Gastroesophageal sphincter (tissue), 4 donors: ENCODE measurements around the gene TRAF6. TPM values are rescaled to one million over a fixed set of nuclear protein-coding genes. Genes with fewer than 3 reads are reported as not detected.

Experiments used
- ATAC-seq: fragments of 150-250 bp; one replicate; pipeline ENCODE4 v1.9.1; 2016; ENCODE audit warnings: mild to moderate bottlenecking, moderate library complexity
- H3K27ac ChIP-seq, 4 donors: fragments of 200-600 bp; sonication (generic) in 3 of 4; 1 replicate in 3 of 4; 2 replicates in 1 of 4; pipeline ENCODE4 v1.5.1; 2016 to 2019
- H3K27me3 ChIP-seq: fragments of 200-600 bp; sonication (generic); one replicate; pipeline ENCODE4 v1.5.1; 2019
- H3K36me3 ChIP-seq, 2 donors: fragments of 200-600 bp; sonication (generic); one replicate each; pipeline ENCODE4 v1.5.1; 2019; ENCODE audit warnings: control low read depth in 1 of 2
- H3K4me1 ChIP-seq, 3 donors: fragments of 200-600 bp; sonication (generic); 1 replicate in 2 of 3; 2 replicates in 1 of 3; pipeline ENCODE4 v1.5.1; 2016 to 2019; ENCODE audit warnings: control low read depth in 2 of 3
- H3K4me3 ChIP-seq, 2 donors: fragments of 200-600 bp; sonication (generic); one replicate each; pipeline ENCODE4 v1.5.1; 2019; ENCODE audit warnings: mild to moderate bottlenecking in 1 of 2, moderate library complexity in 1 of 2
- H3K9me3 ChIP-seq, 3 donors: fragments of 200-600 bp; sonication (generic); one replicate each; pipeline ENCODE4 v1.5.1; 2017 to 2019; ENCODE audit warnings: control low read depth in 2 of 3
- CTCF ChIP-seq, 4 experiments: fragments of 200-600 bp in 2 of 4; fragments of 450-650 bp in 2 of 4; sonication (generic) in 1 of 4; IDR thresholded peaks; one replicate each; pipeline ENCODE4 v1.5.1; 2017 to 2019; ENCODE audit warnings: antibody characterized with exemption in 4 of 4, mild to moderate bottlenecking in 2 of 4, moderate library complexity in 2 of 4
- EP300 ChIP-seq: sonication (generic); formaldehyde crosslinking; IDR thresholded peaks from one replicate; pipeline ENCODE4 v1.6.1; 2017; ENCODE audit warnings: antibody characterized with exemption, mild to moderate bottlenecking
- POLR2A ChIP-seq, 2 donors: fragments of 450-650 bp; IDR thresholded peaks; one replicate each; pipeline ENCODE4 v1.6.1; 2017; ENCODE audit warnings: antibody characterized with exemption in 2 of 2, mild to moderate bottlenecking in 2 of 2, moderate library complexity in 1 of 2
- POLR2AphosphoS5 ChIP-seq: sonication (generic); formaldehyde crosslinking; IDR thresholded peaks from one replicate; pipeline ENCODE4 v1.6.1; 2017; ENCODE audit warnings: antibody characterized with exemption
- WGBS, 2 donors: methylation state at CpG; one replicate each; pipeline ENCODE4 v1.1.5; 2018; ENCODE audit warnings: low coverage in 1 of 2; 5-methylcytosine and 5-hydroxymethylcytosine counted together
- total RNA-seq, 4 donors: library from RNA; depleted of rRNA; stranded (reverse); fragments of >200 nt; gene quantifications; one replicate each; pipeline ENCODE4 v1.1.0, GENCODE V29; 2016

The TRAF6 gene
- total RNA-seq, 4 donors from 2014 or later: 13.5 to 17.0 (median 16.1) TPM

GRCh38 chr11:36460220-36460619 lies 49.9 kb downstream of the TRAF6 start:
- H3K27me3 ChIP-seq: peaks cover 4% of the 10 kb centered on the region
- TF ChIP-seq CTCF (IDR thresholded peaks at IDR 0.05) (no peak), POLR2A (IDR thresholded peaks at IDR 0.05) (no peak), EP300 (no peak), POLR2AphosphoS5 (no peak)
- WGBS, 2 donors: 78 to 85% methylated on average over 8 to 10 of the region's 10 CpGs
- H3K9me3 ChIP-seq: no peaks in the 10 kb centered on the region
- H3K36me3 ChIP-seq: no peaks in the 10 kb centered on the region
- ATAC-seq: no peak
- H3K4me1 ChIP-seq: peaks cover 0 to 18% (median 9%) of the 10 kb centered on the region in 3 donors
- H3K4me3 ChIP-seq: no peak overlapping the region
- no peak overlapping the region for H3K27ac ChIP-seq

GRCh38 chr11:36459046-36459445 lies 51.0 kb downstream of the TRAF6 start:
- no peak overlapping the region for H3K27ac ChIP-seq
- H3K36me3 ChIP-seq: no peaks in the 10 kb centered on the region
- ATAC-seq: no peak
- whole genome bisulfite sequencing, 2 donors: 91% methylated on average over 2 of the region's 7 CpGs; no CpG with 5 or more reads in 1 of the 2 donors
- H3K4me3 ChIP-seq: no peak overlapping the region
- H3K27me3 ChIP-seq: peaks cover 4% of the 10 kb centered on the region
- peaks cover 0 to 23% (median 9%) of the 10 kb centered on the region in 3 donors for H3K4me1 ChIP-seq
- H3K9me3 ChIP-seq: no peaks in the 10 kb centered on the region
- TF ChIP-seq EP300: no peak
- no peak for TF ChIP-seq CTCF (IDR thresholded peaks at IDR 0.05)
- TF ChIP-seq POLR2A (IDR thresholded peaks at IDR 0.05): no peak

- 70 to 72% methylated on average over 7 to 8 of the region's 8 CpGs for WGBS, 2 donors
- no peak for ATAC-seq
- peaks cover 4% of the 10 kb centered on the region for H3K27me3 ChIP-seq
Measured at GRCh38 chr11:36458129-36458915, 51.8 kb downstream of the TRAF6 start.

GRCh38 chr11:36456156-36456555 lies 53.9 kb downstream of the TRAF6 start:
- Histone ChIP-seq H3K27ac (peak overlapping the region in 3 of 4 donors; percentile 55 to 73 (median 72)), H3K4me1 (peaks cover 0 to 33% (median 9%) of the 10 kb centered on the region in 3 donors), H3K36me3 (no peaks in the 10 kb centered on the region), H3K9me3 (no peaks in the 10 kb centered on the region), H3K4me3 (no peak overlapping the region), H3K27me3 (no peaks in the 10 kb centered on the region)
- 53 to 60% methylated on average over 1 to 6 of the region's 6 CpGs for WGBS, 2 donors
- TF ChIP-seq POLR2AphosphoS5: no peak
- no peak for TF ChIP-seq CTCF (IDR thresholded peaks at IDR 0.05)
- no peak for TF ChIP-seq POLR2A (IDR thresholded peaks at IDR 0.05)
- no peak for TF ChIP-seq EP300
- no peak for ATAC-seq

More at GRCh38 chr11:36458129-36458915, 51.8 kb downstream of the TRAF6 start:
- Histone ChIP-seq H3K9me3 (no peaks in the 10 kb centered on the region), H3K27ac (no peak overlapping the region), H3K4me1 (peaks cover 0 to 24% (median 9%) of the 10 kb centered on the region in 3 donors), H3K4me3 (no peak overlapping the region), H3K36me3 (no peaks in the 10 kb centered on the region)
- TF ChIP-seq CTCF (IDR thresholded peaks at IDR 0.05) (no peak), POLR2A (IDR thresholded peaks at IDR 0.05) (no peak), POLR2AphosphoS5 (no peak), EP300 (no peak)

- no peaks in the 10 kb centered on the region for H3K9me3 ChIP-seq
- TF ChIP-seq POLR2A (IDR thresholded peaks at IDR 0.05): no peak
- no peak for TF ChIP-seq CTCF (IDR thresholded peaks at IDR 0.05)
- TF ChIP-seq EP300: no peak
- peak; percentile 22 for TF ChIP-seq POLR2AphosphoS5
- no peak overlapping the region for H3K4me3 ChIP-seq
- peak overlapping the region in 3 of 4 donors; percentile 55 to 74 (median 73) for H3K27ac ChIP-seq
- H3K4me1 ChIP-seq: peaks cover 0 to 37% (median 9%) of the 10 kb centered on the region in 3 donors
- no peaks in the 10 kb centered on the region for H3K27me3 ChIP-seq
- ATAC-seq: peak; percentile 93
- WGBS, 2 donors: 36 to 60% methylated on average over 2 to 4 of the region's 11 CpGs
- no peaks in the 10 kb centered on the region for H3K36me3 ChIP-seq
Measured at GRCh38 chr11:36455658-36456111, 54.4 kb downstream of the TRAF6 start.
